Coronary artery (tissue), 2 donors: ENCODE results near the gene ZNF714.

Experiments
- DNase-seq: peaks from one replicate; pipeline ENCODE4 v3.0.0-alpha.2; 2017; ENCODE audit warnings: low spot score
- H3K27ac ChIP-seq, 2 donors: fragments of 200-600 bp; sonication (generic); one replicate each; pipeline ENCODE4 v1.5.1; 2016 to 2019
- H3K4me3 ChIP-seq: fragments of 200-600 bp; sonication (generic); 2 replicates; pipeline ENCODE4 v1.5.1; 2016; ENCODE audit warnings: mild to moderate bottlenecking, moderate library complexity
- CTCF ChIP-seq: fragments of 200-600 bp; sonication (generic); IDR thresholded peaks from one replicate; pipeline ENCODE4 v1.5.1; 2019; ENCODE audit warnings: antibody characterized with exemption

ZNF714 gene

GRCh38 chr19:21143428-21143827, 61.4 kb downstream of the ZNF714 start:
- DNase-seq = no peak
- no peak for TF ChIP-seq CTCF
- Histone ChIP-seq H3K27ac (no peak overlapping the region), H3K4me3 (no peak overlapping the region)

GRCh38 chr19:21143854-21144253, 61.9 kb downstream of the ZNF714 start:
- Histone ChIP-seq H3K27ac (no peak overlapping the region), H3K4me3 (no peak overlapping the region)
- no peak for DNase-seq
- no peak for TF ChIP-seq CTCF

- Histone ChIP-seq H3K4me3 (no peak overlapping the region), H3K27ac (no peak overlapping the region)
- no peak for DNase-seq
- TF ChIP-seq CTCF = no peak
These were observed 65.5 kb downstream of the ZNF714 start for GRCh38 chr19:21147540-21147939.

GRCh38 chr19:21148681-21149080, 66.7 kb downstream of the ZNF714 start:
- no peak for DNase-seq
- no peak for TF ChIP-seq CTCF
- H3K4me3 ChIP-seq = no peak overlapping the region
- no peak overlapping the region for H3K27ac ChIP-seq

GRCh38 chr19:21149877-21150276, 67.9 kb downstream of the ZNF714 start:
- no peak for DNase-seq
- no peak for TF ChIP-seq CTCF
- H3K27ac ChIP-seq = no peak overlapping the region
- H3K4me3 ChIP-seq = no peak overlapping the region

GRCh38 chr19:21151460-21151859, 69.5 kb downstream of the ZNF714 start:
- Histone ChIP-seq H3K27ac (no peak overlapping the region), H3K4me3 (no peak overlapping the region)
- no peak for DNase-seq
- no peak for TF ChIP-seq CTCF

GRCh38 chr19:21158523-21159135, 76.6 kb downstream of the ZNF714 start:
- H3K4me3 ChIP-seq = no peak overlapping the region
- no peak for TF ChIP-seq CTCF
- no peak for DNase-seq
- H3K27ac ChIP-seq = no peak overlapping the region
